GM19240 (cell line): Measurements from ENCODE around the gene OTOP2.
"Not testable (repeated sequence)": the region's sequence is repeated elsewhere in the genome, so short reads cannot be mapped to it uniquely, and the experiment has no call there.

Experiments
- DNase-seq: peaks from one replicate; pipeline ENCODE4 v3.0.0; 2011; ENCODE audit warnings: low spot score; ENCODE audit not compliant: insufficient read length

The OTOP2 gene

DNA sequence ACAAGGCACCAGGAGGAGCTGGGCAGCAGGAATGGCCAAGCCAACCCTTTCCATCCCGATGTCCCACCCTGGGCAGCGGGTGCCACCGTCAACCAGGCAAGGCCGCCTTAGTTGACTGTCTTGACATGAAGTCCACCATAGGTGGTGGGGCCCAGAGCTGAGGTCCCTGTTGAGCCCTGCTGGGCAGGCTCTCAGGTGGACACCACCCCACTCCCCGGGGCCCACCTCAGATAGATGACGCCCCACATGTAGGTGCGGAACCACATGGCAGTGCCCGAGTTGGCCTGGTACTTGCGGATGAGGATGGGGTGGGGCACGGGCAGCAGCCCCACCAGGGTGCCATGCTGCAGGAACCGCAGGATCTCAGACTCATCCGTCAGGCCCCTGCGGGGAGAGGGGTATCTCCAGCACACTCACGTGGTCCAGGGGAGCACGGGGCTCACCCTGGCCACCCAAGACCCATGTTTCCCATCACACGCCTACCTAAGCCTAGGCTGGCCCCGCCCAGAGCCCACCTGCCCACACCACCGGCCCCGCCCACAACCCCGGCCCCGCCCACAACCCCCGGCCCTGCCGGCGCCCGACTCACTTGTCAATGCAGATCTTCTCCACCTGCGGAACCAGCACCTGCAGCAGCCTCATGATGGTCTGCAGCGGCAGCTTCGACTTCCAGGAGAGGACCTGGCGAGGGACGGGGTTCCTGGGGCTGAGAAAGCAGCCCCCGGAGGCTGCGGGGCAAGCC is 27.8 kb downstream of the OTOP2 start:
- no peak for DNase-seq

DNA sequence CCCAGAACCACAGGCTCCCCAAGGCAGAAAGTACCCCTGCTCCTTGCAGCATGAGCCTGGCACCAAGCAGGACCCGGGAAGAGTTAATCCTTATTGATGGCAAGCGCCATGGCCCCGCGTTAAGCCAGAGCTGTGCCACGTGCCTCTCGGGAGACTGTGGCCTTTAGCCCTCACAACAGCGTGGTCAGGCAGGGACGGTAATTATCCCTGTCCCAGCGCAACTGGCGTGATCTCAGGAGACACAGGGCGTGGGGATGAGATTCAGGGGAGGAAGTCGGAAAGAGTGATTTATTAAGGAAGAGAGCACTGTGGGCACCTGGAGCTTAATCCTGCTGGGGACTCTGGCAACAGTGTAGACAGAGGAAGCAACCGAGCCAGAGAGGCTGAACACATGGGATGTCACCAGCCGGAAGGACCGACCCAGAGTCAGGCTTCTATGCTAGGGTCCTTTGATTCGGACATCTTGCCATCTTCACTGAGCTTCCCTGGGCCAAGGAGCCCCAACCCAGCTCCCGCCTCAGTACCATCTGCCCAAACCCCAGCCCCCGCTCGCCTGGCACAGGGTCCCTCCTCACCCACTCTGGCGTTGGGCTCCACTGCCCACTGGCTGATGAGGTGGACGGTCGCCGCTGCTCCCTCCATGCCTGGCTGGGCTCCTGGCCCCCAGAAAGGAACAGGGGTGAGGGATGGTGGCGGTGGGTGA is 28.5 kb downstream of the OTOP2 start:
- no peak for DNase-seq

DNA sequence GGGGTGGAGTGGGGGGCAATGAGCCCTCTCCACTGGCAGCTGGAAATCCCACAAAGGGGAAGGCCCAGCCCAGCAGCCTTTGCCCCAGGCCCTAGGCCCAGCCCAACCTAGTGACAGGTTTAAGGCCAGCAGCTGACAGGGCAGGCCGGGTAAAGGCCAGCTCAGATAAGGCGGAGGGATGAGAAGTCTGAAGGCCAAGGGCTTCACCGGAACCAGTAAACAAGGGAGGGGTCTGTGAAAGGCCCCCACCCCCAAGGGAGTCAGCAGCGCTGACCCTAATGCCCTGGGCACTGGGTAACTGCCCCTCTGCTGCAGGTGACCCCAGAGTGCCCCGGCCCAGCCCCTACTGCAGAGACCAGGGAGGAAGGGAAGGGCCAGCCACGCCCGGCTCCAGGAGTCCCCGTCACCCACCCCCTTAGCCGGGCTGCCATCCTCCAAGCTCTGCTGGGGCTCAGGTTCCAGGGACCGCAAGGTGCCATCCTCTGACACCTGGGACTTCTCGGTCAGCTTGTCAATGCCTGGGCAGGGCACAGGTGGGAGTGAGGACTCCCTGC is 29.1 kb downstream of the OTOP2 start:
- DNase-seq = no peak

GRCh38 chr17:74954115-74954514 is 30.0 kb downstream of the OTOP2 start:
- DNase-seq = no peak

- DNase-seq = no peak
Measured at GRCh38 chr17:74954665-74955421, 30.8 kb downstream of the OTOP2 start.

DNA sequence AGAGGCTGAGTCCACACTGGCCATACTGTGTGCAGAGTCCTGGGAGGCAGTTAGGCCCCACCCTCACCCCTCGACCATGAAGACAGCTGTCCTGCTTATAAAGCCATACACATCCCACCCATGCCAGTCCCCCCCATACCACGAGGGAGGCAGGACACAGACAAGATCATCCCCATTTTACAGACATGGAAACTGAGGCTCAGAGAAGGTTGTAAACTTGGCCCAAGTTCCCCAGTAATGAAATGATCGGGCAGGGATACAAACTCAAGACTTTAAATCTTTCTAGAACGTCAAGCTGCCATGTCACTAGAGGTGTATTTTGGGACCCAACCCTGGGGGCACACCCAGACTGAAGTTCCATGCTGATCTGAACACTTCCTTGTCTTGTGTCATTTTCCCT is 32.0 kb downstream of the OTOP2 start:
- DNase-seq = no peak

- DNase-seq = peak; percentile 82
Measured at GRCh38 chr17:74957935-74958740, 34.1 kb downstream of the OTOP2 start.

GRCh38 chr17:74959826-74960515 is 35.9 kb downstream of the OTOP2 start:
- no peak for DNase-seq

DNA sequence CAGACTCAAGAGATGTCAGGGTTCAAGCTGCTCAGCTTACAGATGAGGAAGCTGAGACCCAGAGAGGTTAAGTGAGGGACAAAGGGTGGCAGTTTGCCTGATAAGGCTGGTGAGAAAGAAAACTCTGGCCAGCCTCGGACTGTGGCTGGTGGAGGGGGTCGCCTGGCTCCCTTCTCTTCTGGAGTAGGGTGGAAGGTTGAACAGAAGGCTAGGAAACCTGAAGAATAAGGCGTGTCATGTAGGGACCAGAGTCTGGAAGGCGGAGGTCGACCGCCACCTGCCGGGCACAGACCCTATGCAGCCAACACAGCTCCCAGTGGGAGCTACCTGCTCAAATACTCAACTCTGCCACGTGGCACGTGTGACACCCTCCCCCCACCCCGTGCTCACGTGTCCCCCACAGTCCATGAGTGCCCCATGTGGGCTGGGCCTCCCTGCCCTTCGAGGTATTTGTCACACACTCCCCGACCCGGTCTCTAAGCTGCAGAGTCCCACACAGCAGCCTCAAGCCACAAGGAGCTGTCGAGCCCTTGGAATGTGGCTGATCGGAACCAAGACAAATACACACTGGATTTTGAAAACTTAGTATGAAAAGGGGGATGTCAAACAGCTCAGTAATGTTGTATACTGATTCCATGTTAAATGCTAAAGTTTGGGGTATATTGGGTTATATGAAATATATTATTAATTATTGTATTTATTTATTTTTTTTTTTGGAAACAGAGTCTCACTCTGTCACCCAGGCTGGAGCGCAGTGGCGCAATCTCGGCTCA is 36.7 kb downstream of the OTOP2 start:
- DNase-seq = peak; percentile 55

GRCh38 chr17:74961657-74962350 is 37.7 kb downstream of the OTOP2 start:
- DNase-seq = peak; percentile 79

GRCh38 chr17:74962622-74963394 is 38.7 kb downstream of the OTOP2 start:
- no peak for DNase-seq

- no peak for DNase-seq
Measured at GRCh38 chr17:74963656-74964055, 39.6 kb downstream of the OTOP2 start.

GRCh38 chr17:74964246-74964761 is 40.2 kb downstream of the OTOP2 start:
- no peak for DNase-seq

DNA sequence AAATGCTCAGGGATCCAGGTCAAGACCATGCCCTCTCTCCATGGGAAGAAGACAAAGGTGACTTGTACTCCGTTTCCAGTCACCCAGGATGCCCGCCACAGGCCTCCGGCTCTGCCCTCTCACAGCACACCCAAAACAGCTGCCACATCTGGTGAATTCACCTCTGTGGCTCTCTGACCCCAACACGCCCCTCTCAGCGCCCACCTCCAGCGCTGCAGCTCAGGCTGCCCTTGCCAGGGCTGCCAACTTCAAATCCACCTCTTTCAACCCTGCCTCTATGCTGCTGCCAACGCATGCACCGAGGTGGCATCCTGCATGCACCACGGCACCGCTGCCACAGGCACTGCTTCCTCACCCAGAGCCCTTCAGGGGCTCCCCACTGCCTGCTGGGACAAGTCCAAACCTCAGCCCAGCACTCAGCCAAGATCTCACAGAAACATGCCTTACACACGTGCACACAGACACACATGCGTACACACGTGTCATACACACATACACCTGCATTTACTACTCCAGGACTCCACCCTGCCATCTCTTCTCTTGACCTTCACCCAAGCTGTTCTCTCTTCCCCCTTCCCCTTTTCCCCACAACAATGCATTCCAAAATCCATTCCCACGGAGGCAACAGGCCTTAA is 41.0 kb downstream of the OTOP2 start:
- DNase-seq = no peak

DNA sequence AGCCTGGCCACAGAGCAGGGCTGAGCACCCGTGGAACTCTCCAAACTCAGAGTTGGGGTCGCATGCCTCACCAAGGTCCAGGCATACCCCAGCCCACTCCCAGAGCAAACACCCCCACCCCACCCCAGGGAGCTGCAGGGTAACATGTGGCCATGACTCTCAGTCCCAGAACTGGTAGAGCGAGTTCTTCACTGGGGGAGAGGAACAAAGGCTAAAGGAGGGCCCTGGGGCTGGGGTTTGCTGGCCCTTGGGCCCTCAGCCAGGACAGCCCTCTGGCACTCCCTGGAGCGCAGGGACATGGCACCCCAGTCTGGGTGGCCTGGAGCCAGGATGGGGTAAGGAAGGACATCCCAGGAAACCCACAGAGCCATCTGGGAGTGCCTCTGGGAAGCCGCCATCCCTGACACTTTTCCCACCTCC is 44.3 kb downstream of the OTOP2 start:
- no peak for DNase-seq

- not testable (repeated sequence) for DNase-seq
Measured at GRCh38 chr17:74969501-74969900, 45.4 kb downstream of the OTOP2 start.

GRCh38 chr17:74970395-74970794 is 46.3 kb downstream of the OTOP2 start:
- DNase-seq = no peak
